GM18858 (cell line): ENCODE results near the gene EIF4G3.
"Not testable (repeated sequence)": the region's sequence is repeated elsewhere in the genome, so short reads cannot be mapped to it uniquely, and the experiment has no call there.

Source experiments
- ATAC-seq: cut with Tn5 transposase; IDR thresholded peaks from one replicate; pipeline ENCODE4 v1.9.1; 2021; ENCODE audit not compliant: unreplicated experiment

The EIF4G3 gene

GRCh38 chr1:21189421-21189820 lies 12.7 kb upstream of the EIF4G3 start:
- ATAC-seq, result no peak

- ATAC-seq, result no peak
Measured at GRCh38 chr1:21188235-21188634, 11.5 kb upstream of the EIF4G3 start.

GRCh38 chr1:21185221-21185731 lies 8.6 kb upstream of the EIF4G3 start:
- ATAC-seq, result no peak

- ATAC-seq, result no peak
Measured at GRCh38 chr1:21184276-21184675, 7.6 kb upstream of the EIF4G3 start.

GRCh38 chr1:21182181-21182731 lies 5.6 kb upstream of the EIF4G3 start:
- no peak for ATAC-seq

GRCh38 chr1:21178271-21178670 lies 1.6 kb upstream of the EIF4G3 start:
- ATAC-seq, result not testable (repeated sequence)

- no peak for ATAC-seq
Measured at GRCh38 chr1:21175670-21176581, 771 bp downstream of the EIF4G3 start.

- no peak for ATAC-seq
Measured at GRCh38 chr1:21175324-21175669, 1.4 kb downstream of the EIF4G3 start.

GRCh38 chr1:21174654-21175323 lies 1.9 kb downstream of the EIF4G3 start:
- ATAC-seq, result no peak

- ATAC-seq, result no peak
Measured at GRCh38 chr1:21174230-21174629, 2.5 kb downstream of the EIF4G3 start.

GRCh38 chr1:21173096-21173495 lies 3.6 kb downstream of the EIF4G3 start:
- ATAC-seq, result not testable (repeated sequence)

- not testable (repeated sequence) for ATAC-seq
Measured at GRCh38 chr1:21170837-21171236, 5.9 kb downstream of the EIF4G3 start.

GRCh38 chr1:21168444-21168843 lies 8.3 kb downstream of the EIF4G3 start:
- ATAC-seq, result no peak

- no peak for ATAC-seq
Measured at GRCh38 chr1:21165646-21166045, 11.1 kb downstream of the EIF4G3 start.

GRCh38 chr1:21165076-21165475 lies 11.6 kb downstream of the EIF4G3 start:
- no peak for ATAC-seq

- no peak for ATAC-seq
Measured at GRCh38 chr1:21164266-21164665, 12.4 kb downstream of the EIF4G3 start.

- no peak for ATAC-seq
Measured at GRCh38 chr1:21162740-21163464, 13.8 kb downstream of the EIF4G3 start.

- no peak for ATAC-seq
Measured at GRCh38 chr1:21161842-21162241, 14.9 kb downstream of the EIF4G3 start.

GRCh38 chr1:21160263-21160796 lies 16.4 kb downstream of the EIF4G3 start:
- no peak for ATAC-seq

GRCh38 chr1:21157868-21158267 lies 18.8 kb downstream of the EIF4G3 start:
- no peak for ATAC-seq

- no peak for ATAC-seq
Measured at GRCh38 chr1:21157054-21157453, 19.6 kb downstream of the EIF4G3 start.
